Measurements from ENCODE around the gene GBF1.

DNA sequence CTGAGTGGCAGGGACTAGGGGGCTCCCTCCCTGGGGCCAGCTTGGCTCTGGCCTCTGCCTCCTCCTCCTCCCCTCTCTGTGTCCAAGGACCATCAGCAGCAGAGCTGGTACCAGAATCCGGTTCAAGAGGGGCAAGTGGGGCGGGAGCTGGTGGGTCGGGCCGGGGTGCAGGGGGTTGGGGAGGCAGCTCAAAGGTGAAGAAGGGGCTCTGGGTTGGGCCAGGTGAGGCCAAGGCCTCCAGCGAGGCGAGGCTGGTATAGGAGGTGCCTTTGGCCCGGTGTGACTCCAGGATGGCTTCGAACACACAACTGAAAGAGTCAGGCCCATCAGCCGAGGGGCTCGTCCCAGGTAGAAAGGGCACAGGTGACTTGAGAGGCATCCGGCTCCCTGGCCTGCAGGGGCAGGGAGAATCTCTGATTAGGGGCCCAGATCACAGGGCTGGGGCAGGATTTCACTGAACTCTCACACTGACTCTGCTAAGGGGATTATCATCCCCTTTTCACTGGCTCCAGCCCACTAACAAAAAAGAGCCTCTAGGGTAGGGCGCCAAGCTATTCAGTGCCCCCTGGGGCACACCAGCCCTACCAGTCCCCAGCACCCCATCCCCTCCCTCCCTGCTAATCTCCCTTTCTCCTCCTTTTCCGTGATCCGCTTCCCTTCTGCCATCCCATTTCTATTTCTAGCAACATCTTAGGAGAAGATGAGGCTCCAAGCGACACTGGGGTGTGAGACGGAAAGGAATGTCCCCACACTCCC is 168.7 kb downstream of the GBF1 start:
- TF ChIP-seq, protein P1, sequence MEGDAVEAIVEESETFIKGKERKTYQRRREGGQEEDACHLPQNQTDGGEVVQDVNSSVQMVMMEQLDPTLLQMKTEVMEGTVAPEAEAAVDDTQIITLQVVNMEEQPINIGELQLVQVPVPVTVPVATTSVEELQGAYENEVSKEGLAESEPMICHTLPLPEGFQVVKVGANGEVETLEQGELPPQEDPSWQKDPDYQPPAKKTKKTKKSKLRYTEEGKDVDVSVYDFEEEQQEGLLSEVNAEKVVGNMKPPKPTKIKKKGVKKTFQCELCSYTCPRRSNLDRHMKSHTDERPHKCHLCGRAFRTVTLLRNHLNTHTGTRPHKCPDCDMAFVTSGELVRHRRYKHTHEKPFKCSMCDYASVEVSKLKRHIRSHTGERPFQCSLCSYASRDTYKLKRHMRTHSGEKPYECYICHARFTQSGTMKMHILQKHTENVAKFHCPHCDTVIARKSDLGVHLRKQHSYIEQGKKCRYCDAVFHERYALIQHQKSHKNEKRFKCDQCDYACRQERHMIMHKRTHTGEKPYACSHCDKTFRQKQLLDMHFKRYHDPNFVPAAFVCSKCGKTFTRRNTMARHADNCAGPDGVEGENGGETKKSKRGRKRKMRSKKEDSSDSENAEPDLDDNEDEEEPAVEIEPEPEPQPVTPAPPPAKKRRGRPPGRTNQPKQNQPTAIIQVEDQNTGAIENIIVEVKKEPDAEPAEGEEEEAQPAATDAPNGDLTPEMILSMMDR (IDR thresholded peaks at IDR 0.05 in 8 of 11, conservative IDR thresholded peaks at IDR 0.05 in 3 of 11) = no peak
- no peak for TF ChIP-seq POLR2A (IDR thresholded peaks at IDR 0.05)
- no peak for TF ChIP-seq POLR2AphosphoS5 (IDR thresholded peaks at IDR 0.05)

All from spleen (tissue), 7 donors.